GM18502 (cell line): ENCODE measurements around the gene JAK1.

Source experiments
- ATAC-seq: cut with Tn5 transposase; IDR thresholded peaks from one replicate; pipeline ENCODE4 v1.9.1; 2021; ENCODE audit warnings: mild to moderate bottlenecking; ENCODE audit not compliant: unreplicated experiment, poor library complexity

The JAK1 gene

GRCh38 chr1:64874666-64875065 lies 91.7 kb downstream of the JAK1 start:
- no peak for ATAC-seq

DNA sequence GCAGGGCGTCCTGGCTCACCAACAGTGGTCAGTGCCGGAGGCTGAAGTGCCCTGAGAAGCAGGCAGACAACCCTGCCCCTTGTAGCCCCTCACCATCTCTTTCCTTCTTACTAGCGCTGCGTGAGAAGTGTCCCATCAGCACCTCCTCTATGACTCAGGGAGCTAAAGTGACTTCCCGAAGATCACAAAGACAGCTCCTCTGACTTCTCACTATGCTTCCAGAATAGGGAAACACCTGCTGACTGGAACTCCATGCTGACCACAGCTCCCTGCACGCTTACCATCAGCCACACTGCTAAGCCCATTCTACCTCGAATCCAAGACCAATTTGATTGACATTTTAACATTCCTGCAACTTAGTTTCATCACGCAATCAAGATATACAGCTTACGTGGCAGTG lies 92.8 kb downstream of the JAK1 start:
- ATAC-seq: no peak

DNA sequence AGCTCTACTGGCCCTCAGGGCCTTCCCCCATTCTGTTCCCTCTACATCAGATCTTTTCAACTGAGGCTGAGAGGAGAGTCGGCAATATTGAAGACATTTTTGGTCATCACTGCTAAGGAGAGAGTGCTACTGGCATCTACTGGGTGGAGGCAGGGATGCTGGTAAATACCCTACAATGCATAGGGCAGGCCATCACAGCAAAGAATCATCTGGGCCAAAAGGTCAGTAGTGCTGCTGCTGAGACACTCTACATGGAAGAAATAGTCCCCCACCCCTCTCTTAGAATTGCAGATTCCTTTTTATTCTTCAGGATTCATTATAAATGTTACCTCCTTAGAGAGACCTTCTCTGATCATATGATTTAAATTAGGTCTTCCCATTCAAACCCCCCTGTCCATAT lies 94.3 kb downstream of the JAK1 start:
- ATAC-seq: no peak

- ATAC-seq: no peak
These were observed 95.1 kb downstream of the JAK1 start for GRCh38 chr1:64871256-64871655.

GRCh38 chr1:64867266-64867665 lies 99.1 kb downstream of the JAK1 start:
- no peak for ATAC-seq

GRCh38 chr1:64866689-64867088 lies 99.7 kb downstream of the JAK1 start:
- no peak for ATAC-seq

- ATAC-seq: no peak
These were observed 101.1 kb downstream of the JAK1 start for GRCh38 chr1:64865105-64865757.

DNA sequence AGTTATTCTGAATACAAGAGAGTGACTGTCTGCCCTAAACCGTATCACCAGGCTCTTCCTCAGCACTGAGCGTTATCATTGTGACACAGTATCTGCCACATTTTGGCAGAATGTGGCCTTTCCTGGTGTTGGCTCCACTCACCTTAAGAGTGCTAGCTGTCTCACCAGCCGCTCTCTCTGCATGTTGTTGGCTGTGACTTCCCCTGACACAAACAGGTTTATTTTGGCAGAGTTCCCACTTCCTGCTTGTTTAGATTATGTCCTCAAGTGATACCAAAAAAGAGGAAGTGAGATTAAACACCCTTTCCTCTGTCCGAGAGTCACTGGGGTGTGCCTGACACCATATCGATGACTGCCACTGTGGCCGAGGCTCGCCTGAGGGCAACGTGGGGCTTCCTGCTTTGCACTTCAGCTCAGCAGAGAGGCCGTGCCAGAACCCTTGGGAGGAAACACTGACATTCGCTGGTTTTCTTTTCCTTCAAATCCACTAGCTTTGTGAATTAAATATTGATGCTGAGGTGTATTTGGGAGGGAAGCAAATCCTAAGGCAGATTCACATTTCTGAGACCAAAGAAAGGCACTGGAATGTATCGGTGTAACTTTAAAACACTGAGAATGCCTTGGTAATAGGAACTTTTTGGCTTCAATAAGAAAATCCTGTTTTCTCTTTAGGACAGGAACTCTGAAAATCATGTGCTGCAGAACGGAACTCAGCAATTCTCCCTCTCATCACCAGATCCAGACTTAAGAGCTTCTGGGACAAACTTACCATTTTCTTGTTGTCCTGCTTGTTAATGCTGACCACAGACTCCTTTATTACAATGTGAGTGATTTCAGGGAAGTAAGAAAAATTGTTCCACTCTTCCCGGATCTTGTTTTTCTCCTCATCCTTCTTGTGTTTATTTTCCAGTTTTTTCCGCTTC lies 102.1 kb downstream of the JAK1 start:
- peak; percentile 100 for ATAC-seq

DNA sequence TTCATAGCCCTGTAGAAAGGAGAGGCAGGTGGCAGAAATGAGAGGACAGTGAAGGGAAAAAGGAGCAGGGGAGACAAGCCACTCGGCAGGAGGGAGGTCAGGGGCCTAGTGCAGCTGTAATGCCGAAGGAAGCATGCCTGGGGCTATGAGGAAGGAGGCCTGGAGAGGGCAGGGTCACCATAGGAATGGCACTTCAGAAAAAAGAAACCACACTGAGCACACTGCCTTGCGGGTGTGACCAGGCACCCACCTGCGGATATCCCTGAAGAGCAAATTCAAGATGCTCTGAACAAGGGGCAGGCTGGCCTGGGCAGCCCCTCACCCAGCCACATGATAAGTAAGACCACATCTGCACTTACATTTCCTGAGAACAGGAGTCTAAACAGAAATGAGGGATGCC lies 104.7 kb downstream of the JAK1 start:
- ATAC-seq: no peak

DNA sequence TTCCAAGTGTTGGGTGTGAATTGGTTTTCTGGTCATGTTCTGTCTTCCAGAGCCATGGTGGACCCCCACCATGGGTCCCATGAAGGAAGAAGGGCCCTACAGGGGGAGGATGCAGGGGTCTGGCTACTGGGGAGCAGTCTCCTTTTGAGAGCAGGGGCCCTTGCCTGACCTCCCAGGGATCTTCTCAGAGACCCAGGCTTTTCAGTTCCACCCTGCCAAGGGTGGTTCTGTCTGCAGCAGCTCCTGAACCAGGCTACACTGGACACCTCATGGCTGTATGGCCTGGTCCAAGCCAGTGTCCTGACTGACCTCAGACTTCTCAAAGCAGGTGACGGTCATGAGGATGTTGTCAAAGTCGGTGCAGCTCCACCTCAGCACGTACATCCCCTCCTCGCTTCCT lies 109.0 kb downstream of the JAK1 start:
- ATAC-seq: no peak

DNA sequence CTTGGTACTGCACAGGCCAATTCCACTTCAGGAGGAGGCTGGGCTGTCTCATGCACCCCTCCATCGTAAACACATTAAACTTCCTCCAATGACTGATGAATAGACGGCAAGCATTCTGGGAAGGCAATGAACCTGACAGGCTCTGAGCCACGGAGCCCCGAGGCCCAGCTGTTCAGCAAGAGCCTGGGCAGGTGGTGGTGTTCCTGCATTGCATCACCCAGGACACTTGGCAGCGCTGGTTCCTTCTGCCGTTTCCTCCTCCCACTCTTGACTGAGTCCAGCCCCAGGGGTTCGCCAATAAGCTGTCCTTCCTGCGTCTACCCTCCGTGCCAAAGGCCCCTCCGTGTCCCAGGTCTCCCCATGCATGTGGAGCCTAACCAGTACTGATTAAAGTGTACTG lies 109.8 kb downstream of the JAK1 start:
- no peak for ATAC-seq

DNA sequence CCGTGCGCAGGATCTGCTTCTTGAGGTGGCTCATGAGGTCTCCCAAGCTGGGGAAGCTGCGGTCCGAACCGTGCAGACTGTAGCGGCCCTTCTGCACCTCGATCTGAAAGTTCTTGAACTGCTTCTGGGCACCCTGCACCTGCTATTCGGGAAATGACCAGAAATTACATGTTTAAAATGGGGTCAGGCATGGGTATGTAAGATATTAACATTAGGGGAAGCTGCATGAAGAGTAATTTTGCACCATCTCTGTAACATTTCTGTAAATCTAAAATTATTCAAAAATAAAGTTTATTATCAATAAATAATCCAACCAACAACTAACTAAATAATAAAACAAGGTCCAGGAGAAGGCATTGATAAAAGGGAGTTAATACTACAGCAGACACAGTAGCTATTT lies 110.8 kb downstream of the JAK1 start:
- ATAC-seq: no peak

GRCh38 chr1:64854674-64855073 lies 111.7 kb downstream of the JAK1 start:
- no peak for ATAC-seq

DNA sequence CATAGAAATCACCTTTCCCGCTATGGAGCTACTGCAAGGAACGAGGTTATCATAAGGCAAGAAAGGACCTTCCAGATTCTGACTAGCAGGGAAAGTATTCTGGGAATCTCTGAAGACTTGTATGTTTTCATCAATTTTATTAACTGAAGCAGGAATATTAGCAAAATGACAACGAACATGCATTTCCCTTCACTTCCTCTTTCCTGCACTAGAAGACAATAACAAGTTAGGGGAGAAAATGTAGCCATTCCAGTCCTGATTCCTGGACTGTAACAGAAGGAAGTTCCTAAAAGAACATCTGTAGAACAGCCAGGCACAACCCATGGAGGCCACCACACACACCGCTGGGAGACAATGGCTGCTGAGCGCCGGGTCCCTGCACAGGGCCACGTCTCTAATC lies 114.7 kb downstream of the JAK1 start:
- ATAC-seq: no peak

DNA sequence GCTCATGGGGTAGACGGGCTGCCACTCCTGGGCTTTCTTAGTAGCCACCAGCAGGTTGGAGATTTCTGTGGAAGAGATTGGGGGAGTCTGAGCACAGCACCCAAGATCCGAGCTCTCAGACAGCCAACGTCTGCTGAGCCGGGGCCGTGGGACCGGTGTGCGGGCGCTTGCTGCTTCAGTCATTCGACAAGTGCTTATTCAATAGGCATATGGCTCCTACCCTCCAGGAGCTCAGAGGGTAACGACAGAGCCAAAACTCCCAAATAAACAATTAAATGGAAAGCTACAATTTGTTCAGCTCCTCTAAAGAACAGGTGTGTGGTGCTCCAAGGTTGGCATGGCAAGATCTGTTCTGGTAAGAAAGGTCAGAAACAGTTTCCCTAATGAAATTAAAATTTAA lies 115.5 kb downstream of the JAK1 start:
- ATAC-seq: no peak

GRCh38 chr1:64849942-64850341 lies 116.4 kb downstream of the JAK1 start:
- ATAC-seq: no peak

DNA sequence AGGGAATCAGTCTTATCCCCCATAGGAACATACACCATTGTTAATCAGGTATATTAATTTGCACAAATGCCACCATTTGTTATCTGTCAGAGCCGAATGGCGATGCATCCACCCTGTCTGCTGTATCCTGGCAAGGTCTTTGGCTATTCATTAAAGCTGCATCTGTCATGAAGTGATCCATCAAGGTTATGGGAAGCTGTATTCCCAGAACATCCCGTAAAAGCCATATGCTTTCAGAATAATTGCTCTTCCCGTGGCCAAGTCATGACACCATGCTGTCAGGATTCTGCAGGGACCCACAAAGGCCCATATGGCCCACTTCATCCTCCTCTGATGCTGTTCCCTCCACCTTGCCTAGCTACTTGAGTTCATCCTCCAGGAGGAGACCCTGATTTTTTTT lies 117.5 kb downstream of the JAK1 start:
- ATAC-seq: no peak

- no peak for ATAC-seq
These were observed 118.2 kb downstream of the JAK1 start for GRCh38 chr1:64848136-64848535.

DNA sequence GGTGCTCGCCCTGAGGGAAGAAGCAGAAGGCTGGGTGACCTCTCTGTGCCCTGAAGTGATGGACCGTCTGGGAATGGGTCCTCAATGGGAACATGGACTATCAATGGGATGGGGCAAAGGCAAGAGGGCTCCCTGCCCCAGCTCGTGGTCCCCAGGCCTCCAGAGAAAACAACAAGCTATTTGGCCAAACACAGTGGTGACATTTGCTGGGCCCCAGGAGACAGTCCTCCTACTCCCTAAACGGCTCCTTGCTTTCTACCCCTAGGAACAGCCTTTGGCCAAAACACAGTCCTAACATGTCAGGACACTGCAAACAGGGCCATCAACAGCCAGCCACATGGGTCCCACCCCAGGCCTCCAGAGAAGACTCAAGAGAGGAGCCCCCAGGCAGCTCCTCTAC lies 118.7 kb downstream of the JAK1 start:
- ATAC-seq: no peak

DNA sequence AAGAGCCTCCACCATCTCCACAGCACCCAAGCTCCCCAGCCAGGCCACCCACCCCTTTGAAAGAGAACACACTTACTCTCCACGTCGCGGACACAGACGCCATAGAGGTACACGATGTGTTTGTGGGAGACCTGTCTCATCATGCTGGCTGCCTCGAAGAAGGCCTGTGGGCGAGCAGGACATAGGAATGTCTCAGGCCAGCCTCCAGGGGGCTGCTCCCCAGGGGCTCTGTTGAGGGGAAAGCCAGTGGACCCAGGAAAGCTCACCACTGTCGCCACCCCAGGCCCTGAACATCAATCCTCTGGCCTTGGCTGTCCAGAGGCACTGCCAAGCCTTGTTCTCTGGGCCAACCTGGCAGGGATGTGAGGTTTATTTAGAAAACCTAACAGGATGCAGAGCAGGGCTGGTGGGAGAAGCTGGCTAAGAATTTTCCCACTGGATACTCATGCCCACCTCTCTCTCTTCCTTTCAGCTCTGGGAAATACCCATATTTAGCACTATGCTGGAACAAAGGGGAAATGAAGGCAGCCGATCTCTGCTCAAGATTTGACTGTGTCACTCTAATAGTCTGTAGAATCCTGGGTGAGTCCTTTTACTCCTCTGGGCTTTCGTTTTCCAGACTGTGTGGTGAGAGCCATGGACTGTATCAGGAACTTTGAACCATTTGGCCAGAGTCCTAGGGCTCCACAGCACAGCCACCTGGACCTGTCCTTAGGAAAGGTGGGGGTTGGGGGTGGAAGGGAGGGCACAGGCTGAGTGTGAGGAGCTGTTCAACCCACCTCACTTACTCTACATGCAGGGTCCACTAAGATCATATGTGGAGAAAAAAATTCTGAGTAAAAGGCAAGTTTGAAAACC lies 119.5 kb downstream of the JAK1 start:
- ATAC-seq: no peak

DNA sequence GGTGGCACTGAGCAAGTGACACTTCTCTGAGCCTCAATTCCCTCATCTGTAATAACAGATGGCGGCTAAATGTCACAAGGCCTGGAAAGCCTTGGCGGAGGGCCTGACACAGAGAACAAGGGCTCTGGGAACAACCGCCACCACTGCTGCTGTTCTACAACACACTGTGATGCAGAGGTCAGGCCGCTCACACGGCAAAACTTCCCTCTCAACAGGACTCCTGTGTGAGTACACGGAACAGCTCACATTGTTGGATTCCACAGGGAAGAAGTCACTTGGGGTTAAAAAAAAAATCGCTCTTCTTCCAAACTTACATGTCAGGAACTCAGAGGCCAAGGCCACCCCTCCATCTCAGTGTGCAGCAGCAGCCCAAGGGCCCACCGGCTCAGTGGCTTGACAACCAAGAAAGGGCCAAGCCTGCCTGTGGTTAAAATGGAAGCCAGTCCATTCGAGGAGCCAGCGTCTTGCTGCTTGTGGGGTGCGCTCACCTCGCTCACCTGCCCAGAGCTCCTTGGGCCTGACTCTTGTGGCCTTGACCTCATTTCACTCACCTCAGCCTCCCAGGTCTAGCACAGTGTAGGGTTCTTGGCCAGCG lies 120.4 kb downstream of the JAK1 start:
- no peak for ATAC-seq
